DOHH2 (cell line): ENCODE measurements around the gene RNF207.

Source experiments
- H3F3A ChIP-seq: fragments of 200-600 bp; sonication (generic), shearing (Covaris generic); 2 replicates; pipeline ENCODE4 v1.6.0; 2016; ENCODE audit warnings: antibody characterized with exemption, mild to moderate bottlenecking; ENCODE audit not compliant: control insufficient read depth, insufficient read depth
- H3K27ac ChIP-seq: fragments of 200-600 bp; sonication (generic); 2 replicates; pipeline ENCODE4 v1.5.1; 2014; ENCODE audit warnings: low read depth, mild to moderate bottlenecking, low read length, moderate library complexity
- H3K27me3 ChIP-seq: fragments of 200-600 bp; sonication (generic); 2 replicates; pipeline ENCODE4 v1.6.1; 2014; ENCODE audit warnings: mild to moderate bottlenecking, low read length, mixed read lengths; ENCODE audit not compliant: control insufficient read depth
- H3K36me3 ChIP-seq: fragments of 200-600 bp; sonication (generic); 2 replicates; pipeline ENCODE4 v1.6.1; 2014; ENCODE audit warnings: mild to moderate bottlenecking, low read length, moderate library complexity, mixed read lengths; ENCODE audit not compliant: control insufficient read depth
- H3K4me1 ChIP-seq: fragments of 200-600 bp; sonication (generic); 2 replicates; pipeline ENCODE4 v1.6.1; 2014; ENCODE audit warnings: mild to moderate bottlenecking, low read length, mixed read lengths; ENCODE audit not compliant: control insufficient read depth
- H3K4me2 ChIP-seq: fragments of 200-600 bp; sonication (generic); 2 replicates; pipeline ENCODE4 v1.6.0; 2014; ENCODE audit warnings: mild to moderate bottlenecking, low read length, moderate library complexity
- H3K4me3 ChIP-seq: fragments of 200-600 bp; sonication (generic); 2 replicates; pipeline ENCODE4 v1.5.1; 2014; ENCODE audit warnings: mild to moderate bottlenecking, low read length, mixed read lengths
- H3K79me2 ChIP-seq: fragments of 200-600 bp; sonication (generic); 2 replicates; pipeline ENCODE4 v1.6.1; 2014; ENCODE audit warnings: mild to moderate bottlenecking, low read length, mixed read lengths; ENCODE audit not compliant: control insufficient read depth
- H3K9me2 ChIP-seq: fragments of 200-600 bp; sonication (generic); replicated peaks from 2 replicates; pipeline ENCODE4 v1.6.1; 2014; ENCODE audit warnings: mild to moderate bottlenecking, low read length, mixed read lengths; ENCODE audit not compliant: control insufficient read depth
- H3K9me3 ChIP-seq: fragments of 200-600 bp; sonication (generic); 2 replicates; pipeline ENCODE4 v1.6.1; 2014; ENCODE audit warnings: antibody characterized with exemption, low read length, mixed read lengths; ENCODE audit not compliant: control insufficient read depth, insufficient read depth
- H4K20me1 ChIP-seq: fragments of 200-600 bp; sonication (generic); 2 replicates; pipeline ENCODE4 v1.6.0; 2014; ENCODE audit warnings: low read depth, mild to moderate bottlenecking, antibody characterized with exemption, low read length, moderate library complexity; ENCODE audit not compliant: control insufficient read depth, insufficient read depth
- CTCF ChIP-seq: fragments of 200-600 bp; sonication (generic); IDR thresholded peaks from one replicate; pipeline ENCODE4 v1.5.1; 2014; ENCODE audit warnings: antibody characterized with exemption, mild to moderate bottlenecking, low read depth, low read length; ENCODE audit not compliant: poor library complexity, severe bottlenecking
- EZH2phosphoT487 ChIP-seq: fragments of 200-600 bp; sonication (generic); IDR thresholded peaks from 2 replicates; pipeline ENCODE4 v1.6.1; 2017; ENCODE audit warnings: borderline replicate concordance, mild to moderate bottlenecking, antibody characterized with exemption, low read length, moderate library complexity, mixed read lengths

The RNF207 gene

GRCh38 chr1:6184083-6184783, 21.7 kb upstream of the RNF207 start:
- Histone ChIP-seq H3K27me3 (peaks cover 15% of the 10 kb centered on the region), H3K4me2 (no peak overlapping the region), H3K9me2 (no peaks in the 10 kb centered on the region), H3K79me2 (peaks cover 18% of the 10 kb centered on the region), H3K4me1 (no peaks in the 10 kb centered on the region; the same call in 1 of the 2 replicates), H3K4me3 (no peak overlapping the region), H3K36me3 (peaks cover 47% of the 10 kb centered on the region), H3F3A (peaks cover 47% of the 10 kb centered on the region), H4K20me1 (peaks cover 24% of the 10 kb centered on the region), H3K9me3 (no peaks in the 10 kb centered on the region), H3K27ac (no peak overlapping the region)
- no peak for TF ChIP-seq CTCF
- no peak for TF ChIP-seq EZH2phosphoT487

GRCh38 chr1:6185151-6185550, 20.8 kb upstream of the RNF207 start:
- Histone ChIP-seq H3K27me3 (peaks cover 15% of the 10 kb centered on the region), H3K36me3 (peaks cover 56% of the 10 kb centered on the region), H3K9me3 (no peaks in the 10 kb centered on the region), H3F3A (peaks cover 51% of the 10 kb centered on the region), H3K4me3 (no peak overlapping the region), H3K4me2 (no peak overlapping the region), H3K9me2 (no peaks in the 10 kb centered on the region), H4K20me1 (peaks cover 24% of the 10 kb centered on the region), H3K79me2 (peaks cover 27% of the 10 kb centered on the region), H3K4me1 (no peaks in the 10 kb centered on the region; the same call in 1 of the 2 replicates), H3K27ac (no peak overlapping the region)
- TF ChIP-seq CTCF (no peak), EZH2phosphoT487 (no peak)

GRCh38 chr1:6185635-6186382, 20.1 kb upstream of the RNF207 start:
- Histone ChIP-seq H3K79me2 (peaks cover 34% of the 10 kb centered on the region), H3K4me2 (no peak overlapping the region), H3K4me3 (no peak overlapping the region), H4K20me1 (peaks cover 24% of the 10 kb centered on the region), H3K4me1 (no peaks in the 10 kb centered on the region; the same call in 1 of the 2 replicates), H3K9me2 (no peaks in the 10 kb centered on the region), H3F3A (peaks cover 51% of the 10 kb centered on the region), H3K27me3 (peaks cover 11% of the 10 kb centered on the region), H3K36me3 (peaks cover 63% of the 10 kb centered on the region), H3K27ac (no peak overlapping the region), H3K9me3 (no peaks in the 10 kb centered on the region)
- TF ChIP-seq CTCF (peak; percentile 70), EZH2phosphoT487 (no peak)
